HG03039 (cell line): ENCODE results near the gene RAET1E.
"Not testable (repeated sequence)": the region's sequence is repeated elsewhere in the genome, so short reads cannot be mapped to it uniquely, and the experiment has no call there.

Source experiments
- ATAC-seq: cut with Tn5 transposase; IDR thresholded peaks from one replicate; pipeline ENCODE4 v1.9.1; 2021; ENCODE audit warnings: mild to moderate bottlenecking, moderate library complexity; ENCODE audit not compliant: unreplicated experiment

The RAET1E gene

GRCh38 chr6:149929422-149929821 lies 31.5 kb upstream of the RAET1E start:
- no peak for ATAC-seq

- not testable (repeated sequence) for ATAC-seq
Measured at GRCh38 chr6:149927025-149927424, 29.1 kb upstream of the RAET1E start.

- no peak for ATAC-seq
Measured at GRCh38 chr6:149925974-149926777, 28.3 kb upstream of the RAET1E start.

- no peak for ATAC-seq
Measured at GRCh38 chr6:149925253-149925973, 27.5 kb upstream of the RAET1E start.

- no peak for ATAC-seq
Measured at GRCh38 chr6:149924933-149925252, 27.0 kb upstream of the RAET1E start.

- no peak for ATAC-seq
Measured at GRCh38 chr6:149924206-149924932, 26.5 kb upstream of the RAET1E start.

GRCh38 chr6:149923327-149923986 lies 25.5 kb upstream of the RAET1E start:
- no peak for ATAC-seq

GRCh38 chr6:149922642-149923326 lies 24.9 kb upstream of the RAET1E start, which contains the start of gene RAET1G:
TSS of gene RAET1G (minus strand) at chr6:149923121. CDS start at chr6:149923010, 111 bp downstream.
- no peak for ATAC-seq

GRCh38 chr6:149922091-149922490 lies 24.2 kb upstream of the RAET1E start:
- ATAC-seq = not testable (repeated sequence)

- no peak for ATAC-seq
Measured at GRCh38 chr6:149921361-149921760, 23.4 kb upstream of the RAET1E start.

GRCh38 chr6:149919834-149920225 lies 21.9 kb upstream of the RAET1E start:
- no peak for ATAC-seq

GRCh38 chr6:149919126-149919833 lies 21.4 kb upstream of the RAET1E start:
- not testable (repeated sequence) for ATAC-seq

GRCh38 chr6:149918151-149918905 lies 20.4 kb upstream of the RAET1E start:
- no peak for ATAC-seq

GRCh38 chr6:149917679-149918078 lies 19.8 kb upstream of the RAET1E start:
- no peak for ATAC-seq

- no peak for ATAC-seq
Measured at GRCh38 chr6:149915970-149916865, 18.3 kb upstream of the RAET1E start.

GRCh38 chr6:149913540-149914240 lies 15.8 kb upstream of the RAET1E start:
- no peak for ATAC-seq

- ATAC-seq = no peak
Measured at GRCh38 chr6:149913085-149913484, 15.2 kb upstream of the RAET1E start.
